GM23338 (cell line): ENCODE measurements around the gene KIAA1671. TPM values are rescaled to one million over a fixed set of nuclear protein-coding genes. Genes with fewer than 3 reads are reported as not detected.

Source experiments
- ATAC-seq: fragments of 200-7000 bp; cut with Tn5 transposase; 3 replicates; pipeline ENCODE4 v1.9.1; 2020
- DNase-seq: peaks from one replicate; pipeline ENCODE4 v3.0.0-alpha.2; 2015; ENCODE audit warnings: low spot score
- H2AFZ ChIP-seq: fragments of 200-600 bp; sonication (generic); 2 replicates; pipeline ENCODE4 v1.8.0; 2016; ENCODE audit warnings: antibody characterized with exemption, mild to moderate bottlenecking, moderate library complexity
- H3F3A ChIP-seq: fragments of 200-600 bp; sonication (generic); replicated peaks from 2 replicates; pipeline ENCODE4 v1.8.0; 2017; ENCODE audit warnings: antibody characterized with exemption, mixed run types, low read depth
- H3K27ac ChIP-seq: fragments of 200-600 bp; sonication (generic); 2 replicates; pipeline ENCODE4 v1.6.1; 2016; ENCODE audit warnings: low read depth
- H3K27me3 ChIP-seq: fragments of 200-600 bp; sonication (generic); 2 replicates; pipeline ENCODE4 v1.8.0; 2016; ENCODE audit warnings: mild to moderate bottlenecking, mixed run types, moderate library complexity; ENCODE audit not compliant: insufficient read depth
- H3K36me3 ChIP-seq: fragments of 200-600 bp; sonication (generic); 2 replicates; pipeline ENCODE4 v1.8.0; 2016; ENCODE audit warnings: mild to moderate bottlenecking; ENCODE audit not compliant: insufficient read depth
- H3K4me1 ChIP-seq: fragments of 200-600 bp; sonication (generic); 2 replicates; pipeline ENCODE4 v1.8.0; 2016; ENCODE audit warnings: mild to moderate bottlenecking, moderate library complexity; ENCODE audit not compliant: insufficient read depth
- H3K4me2 ChIP-seq: fragments of 200-600 bp; sonication (generic); 2 replicates; pipeline ENCODE4 v1.7.1; 2017; ENCODE audit warnings: mixed run types
- H3K4me3 ChIP-seq: fragments of 200-600 bp; sonication (generic); 2 replicates; pipeline ENCODE4 v1.6.1; 2016; ENCODE audit warnings: mixed run types
- H3K79me2 ChIP-seq: fragments of 200-600 bp; sonication (generic); replicated peaks from 2 replicates; pipeline ENCODE4 v1.8.0; 2017; ENCODE audit warnings: mild to moderate bottlenecking; ENCODE audit not compliant: insufficient read depth
- H3K9me2 ChIP-seq: fragments of 200-600 bp; sonication (generic); 2 replicates; pipeline ENCODE4 v1.8.0; 2017; ENCODE audit not compliant: insufficient read depth
- H4K20me1 ChIP-seq: fragments of 200-600 bp; sonication (generic); replicated peaks from 2 replicates; pipeline ENCODE4 v1.8.0; 2017; ENCODE audit warnings: mild to moderate bottlenecking; ENCODE audit not compliant: insufficient read depth
- H3K27ac Mint-ChIP-seq: 2 replicates; pipeline ENCODE4 v1.8.0; 2020; ENCODE audit warnings: inconsistent platforms, mild to moderate bottlenecking, moderate library complexity, mixed read lengths
- H3K27me3 Mint-ChIP-seq: 3 replicates; pipeline ENCODE4 v1.8.0; 2022; ENCODE audit warnings: low read depth, mild to moderate bottlenecking, moderate library complexity, mixed read lengths, inconsistent platforms; ENCODE audit not compliant: insufficient read depth, poor library complexity
- H3K36me3 Mint-ChIP-seq: 3 replicates; pipeline ENCODE4 v1.8.0; 2021; ENCODE audit warnings: low read depth, mild to moderate bottlenecking, inconsistent platforms, moderate library complexity, mixed read lengths
- H3K4me1 Mint-ChIP-seq: 3 replicates; pipeline ENCODE4 v1.8.0; 2020; ENCODE audit warnings: mild to moderate bottlenecking, inconsistent platforms, mixed read lengths
- H3K4me3 Mint-ChIP-seq: 3 replicates; pipeline ENCODE4 v1.8.0; 2021; ENCODE audit warnings: moderate library complexity, mild to moderate bottlenecking, inconsistent platforms, mixed read lengths
- H3K9me3 Mint-ChIP-seq: 3 replicates; pipeline ENCODE4 v1.8.0; 2020; ENCODE audit warnings: moderate library complexity, mild to moderate bottlenecking, inconsistent platforms, mixed read lengths
- CREB1 ChIP-seq: fragments of 250-450 bp; sonication (Bioruptor Pico); IDR thresholded peaks from 2 replicates; pipeline ENCODE4 v1.5.0; 2020; ENCODE audit warnings: low read depth, mild to moderate bottlenecking, moderate library complexity
- EZH2 ChIP-seq: fragments of 200-600 bp; sonication (generic); IDR thresholded peaks from one replicate; pipeline ENCODE4 v1.8.0; 2017; ENCODE audit warnings: antibody characterized with exemption, mild to moderate bottlenecking, low read depth; ENCODE audit not compliant: unreplicated experiment
- EZH2phosphoT487 ChIP-seq: fragments of 200-600 bp; sonication (generic); IDR thresholded peaks from one replicate; pipeline ENCODE4 v1.8.1; 2018; ENCODE audit warnings: antibody characterized with exemption; ENCODE audit not compliant: unreplicated experiment
- JUNB ChIP-seq: IDR thresholded peaks from one replicate; pipeline ENCODE4 v1.6.1; 2016; ENCODE audit warnings: antibody characterized with exemption; ENCODE audit not compliant: unreplicated experiment
- POLR2AphosphoS5 ChIP-seq: IDR thresholded peaks from 2 replicates; pipeline ENCODE4 v1.6.1; 2016; ENCODE audit warnings: antibody characterized with exemption, low read depth
- STAT1 ChIP-seq: IDR thresholded peaks from one replicate; pipeline ENCODE4 v1.6.1; 2016; ENCODE audit warnings: antibody characterized with exemption; ENCODE audit not compliant: unreplicated experiment
- ZNF114 ChIP-seq: fragments of 250-450 bp; sonication (Bioruptor Pico); IDR thresholded peaks from 2 replicates; pipeline ENCODE4 v1.5.0; 2020; ENCODE audit warnings: mild to moderate bottlenecking, moderate library complexity
- polyA plus RNA-seq: library from polyadenylated mRNA; unstranded; fragments of >200 nt; fragmentation: Nextera tagmentation; extraction: Ambion mirVana; gene quantifications from 2 replicates; pipeline ENCODE4 v1.2.1, GENCODE V29; 2016
- total RNA-seq: library from RNA; depleted of rRNA; stranded (reverse); fragments of >200 nt; shearing (Covaris generic); gene quantifications from 2 replicates; pipeline ENCODE4 v1.2.3, GENCODE V29; 2014
- TF ChIP-seq, protein P1 (sequence below), 2 experiments: fragments of 200-600 bp in 1 of 2; sonication (generic) in 1 of 2; conservative IDR thresholded peaks; 2 replicates each; pipeline versions ENCODE4 v1.5.1 to v1.6.1; 2016 to 2017; ENCODE audit warnings: antibody characterized with exemption in 2 of 2, low read depth in 2 of 2, mild to moderate bottlenecking in 2 of 2, moderate library complexity in 1 of 2
- TF ChIP-seq, protein P2 (sequence below): IDR thresholded peaks from one replicate; pipeline ENCODE4 v1.6.1; 2018; ENCODE audit warnings: antibody characterized with exemption; ENCODE audit not compliant: unreplicated experiment
- TF ChIP-seq, protein P3 (sequence below): fragments of 250-450 bp; sonication (Bioruptor Pico); IDR thresholded peaks from 2 replicates; pipeline ENCODE4 v1.5.0; 2020; ENCODE audit warnings: mild to moderate bottlenecking, moderate library complexity

The KIAA1671 gene
- total and polyA plus RNA-seq, 2 experiments from 2014 or later, result 6.1 to 27.2 TPM

DNA sequence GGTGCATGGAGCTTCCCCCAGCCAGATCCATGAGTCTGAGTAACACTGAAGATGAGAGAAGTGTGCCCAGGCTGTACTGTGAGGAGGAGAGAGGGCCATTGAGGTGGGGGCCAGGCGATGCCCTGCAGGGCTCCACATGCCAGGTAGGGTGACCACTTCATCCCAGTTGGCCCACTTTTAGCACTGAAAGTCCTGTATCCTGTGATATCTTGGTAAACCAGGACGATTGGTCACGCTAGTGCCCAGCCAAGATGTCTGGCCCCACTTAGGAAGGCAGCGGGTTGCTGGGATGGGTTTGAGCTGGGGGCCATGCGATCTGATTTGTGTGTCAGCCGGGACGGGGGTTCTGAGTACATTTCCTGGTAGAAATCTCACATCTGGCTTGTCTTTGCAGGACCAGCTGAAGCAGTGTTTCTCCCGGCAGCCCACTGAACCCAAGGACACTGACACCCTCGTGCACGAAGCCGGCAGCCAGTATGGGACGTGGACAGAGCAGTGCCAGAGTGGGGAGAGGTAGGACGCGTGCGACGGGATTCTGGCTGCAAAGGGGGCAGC is 218.0 kb downstream of the KIAA1671 start:
- H4K20me1 ChIP-seq, result 0 out of 2 replicates have a peak, but pooled peaks cover 5% of the 10 kb centered on the region
- DNase-seq, result no peak
- H3K27ac Mint-ChIP-seq, result no peak overlapping the region

More for the DNA sequence above, 218.0 kb downstream of the KIAA1671 start:
- Histone ChIP-seq H3K4me3 (no peak overlapping the region), H3K4me1 (no peaks in the 10 kb centered on the region; the same call in 1 of the 2 replicates), H3K4me2 (no peak overlapping the region), H3K79me2 (no peaks in the 10 kb centered on the region), H2AFZ (no peak overlapping the region), H3K9me2 (no peaks in the 10 kb centered on the region), H3K27me3 (no peaks in the 10 kb centered on the region), H3F3A (no peaks in the 10 kb centered on the region), H3K36me3 (no peaks in the 10 kb centered on the region), H3K27ac (no peak overlapping the region)
- Mint-ChIP-seq H3K9me3 (no peaks in the 10 kb centered on the region), H3K36me3 (peaks cover 8% of the 10 kb centered on the region; the same call in 1 of the 3 replicates), H3K4me3 (no peak overlapping the region), H3K4me1 (peaks cover 7% of the 10 kb centered on the region), H3K27me3 (peaks cover 1% of the 10 kb centered on the region)
- no peak for ATAC-seq
- TF ChIP-seq, protein P1, sequence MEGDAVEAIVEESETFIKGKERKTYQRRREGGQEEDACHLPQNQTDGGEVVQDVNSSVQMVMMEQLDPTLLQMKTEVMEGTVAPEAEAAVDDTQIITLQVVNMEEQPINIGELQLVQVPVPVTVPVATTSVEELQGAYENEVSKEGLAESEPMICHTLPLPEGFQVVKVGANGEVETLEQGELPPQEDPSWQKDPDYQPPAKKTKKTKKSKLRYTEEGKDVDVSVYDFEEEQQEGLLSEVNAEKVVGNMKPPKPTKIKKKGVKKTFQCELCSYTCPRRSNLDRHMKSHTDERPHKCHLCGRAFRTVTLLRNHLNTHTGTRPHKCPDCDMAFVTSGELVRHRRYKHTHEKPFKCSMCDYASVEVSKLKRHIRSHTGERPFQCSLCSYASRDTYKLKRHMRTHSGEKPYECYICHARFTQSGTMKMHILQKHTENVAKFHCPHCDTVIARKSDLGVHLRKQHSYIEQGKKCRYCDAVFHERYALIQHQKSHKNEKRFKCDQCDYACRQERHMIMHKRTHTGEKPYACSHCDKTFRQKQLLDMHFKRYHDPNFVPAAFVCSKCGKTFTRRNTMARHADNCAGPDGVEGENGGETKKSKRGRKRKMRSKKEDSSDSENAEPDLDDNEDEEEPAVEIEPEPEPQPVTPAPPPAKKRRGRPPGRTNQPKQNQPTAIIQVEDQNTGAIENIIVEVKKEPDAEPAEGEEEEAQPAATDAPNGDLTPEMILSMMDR (conservative IDR thresholded peaks at IDR 0.05; ENCODE audit: low read depth in 2 of 2), result no peak
- TF ChIP-seq EZH2phosphoT487 (no peak), EZH2 (no peak), JUNB (no peak), CREB1 (no peak), POLR2AphosphoS5 (no peak), ZNF114 (no peak), STAT1 (no peak)
- TF ChIP-seq, protein P2, sequence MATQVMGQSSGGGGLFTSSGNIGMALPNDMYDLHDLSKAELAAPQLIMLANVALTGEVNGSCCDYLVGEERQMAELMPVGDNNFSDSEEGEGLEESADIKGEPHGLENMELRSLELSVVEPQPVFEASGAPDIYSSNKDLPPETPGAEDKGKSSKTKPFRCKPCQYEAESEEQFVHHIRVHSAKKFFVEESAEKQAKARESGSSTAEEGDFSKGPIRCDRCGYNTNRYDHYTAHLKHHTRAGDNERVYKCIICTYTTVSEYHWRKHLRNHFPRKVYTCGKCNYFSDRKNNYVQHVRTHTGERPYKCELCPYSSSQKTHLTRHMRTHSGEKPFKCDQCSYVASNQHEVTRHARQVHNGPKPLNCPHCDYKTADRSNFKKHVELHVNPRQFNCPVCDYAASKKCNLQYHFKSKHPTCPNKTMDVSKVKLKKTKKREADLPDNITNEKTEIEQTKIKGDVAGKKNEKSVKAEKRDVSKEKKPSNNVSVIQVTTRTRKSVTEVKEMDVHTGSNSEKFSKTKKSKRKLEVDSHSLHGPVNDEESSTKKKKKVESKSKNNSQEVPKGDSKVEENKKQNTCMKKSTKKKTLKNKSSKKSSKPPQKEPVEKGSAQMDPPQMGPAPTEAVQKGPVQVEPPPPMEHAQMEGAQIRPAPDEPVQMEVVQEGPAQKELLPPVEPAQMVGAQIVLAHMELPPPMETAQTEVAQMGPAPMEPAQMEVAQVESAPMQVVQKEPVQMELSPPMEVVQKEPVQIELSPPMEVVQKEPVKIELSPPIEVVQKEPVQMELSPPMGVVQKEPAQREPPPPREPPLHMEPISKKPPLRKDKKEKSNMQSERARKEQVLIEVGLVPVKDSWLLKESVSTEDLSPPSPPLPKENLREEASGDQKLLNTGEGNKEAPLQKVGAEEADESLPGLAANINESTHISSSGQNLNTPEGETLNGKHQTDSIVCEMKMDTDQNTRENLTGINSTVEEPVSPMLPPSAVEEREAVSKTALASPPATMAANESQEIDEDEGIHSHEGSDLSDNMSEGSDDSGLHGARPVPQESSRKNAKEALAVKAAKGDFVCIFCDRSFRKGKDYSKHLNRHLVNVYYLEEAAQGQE, result no peak
- TF ChIP-seq, protein P3, sequence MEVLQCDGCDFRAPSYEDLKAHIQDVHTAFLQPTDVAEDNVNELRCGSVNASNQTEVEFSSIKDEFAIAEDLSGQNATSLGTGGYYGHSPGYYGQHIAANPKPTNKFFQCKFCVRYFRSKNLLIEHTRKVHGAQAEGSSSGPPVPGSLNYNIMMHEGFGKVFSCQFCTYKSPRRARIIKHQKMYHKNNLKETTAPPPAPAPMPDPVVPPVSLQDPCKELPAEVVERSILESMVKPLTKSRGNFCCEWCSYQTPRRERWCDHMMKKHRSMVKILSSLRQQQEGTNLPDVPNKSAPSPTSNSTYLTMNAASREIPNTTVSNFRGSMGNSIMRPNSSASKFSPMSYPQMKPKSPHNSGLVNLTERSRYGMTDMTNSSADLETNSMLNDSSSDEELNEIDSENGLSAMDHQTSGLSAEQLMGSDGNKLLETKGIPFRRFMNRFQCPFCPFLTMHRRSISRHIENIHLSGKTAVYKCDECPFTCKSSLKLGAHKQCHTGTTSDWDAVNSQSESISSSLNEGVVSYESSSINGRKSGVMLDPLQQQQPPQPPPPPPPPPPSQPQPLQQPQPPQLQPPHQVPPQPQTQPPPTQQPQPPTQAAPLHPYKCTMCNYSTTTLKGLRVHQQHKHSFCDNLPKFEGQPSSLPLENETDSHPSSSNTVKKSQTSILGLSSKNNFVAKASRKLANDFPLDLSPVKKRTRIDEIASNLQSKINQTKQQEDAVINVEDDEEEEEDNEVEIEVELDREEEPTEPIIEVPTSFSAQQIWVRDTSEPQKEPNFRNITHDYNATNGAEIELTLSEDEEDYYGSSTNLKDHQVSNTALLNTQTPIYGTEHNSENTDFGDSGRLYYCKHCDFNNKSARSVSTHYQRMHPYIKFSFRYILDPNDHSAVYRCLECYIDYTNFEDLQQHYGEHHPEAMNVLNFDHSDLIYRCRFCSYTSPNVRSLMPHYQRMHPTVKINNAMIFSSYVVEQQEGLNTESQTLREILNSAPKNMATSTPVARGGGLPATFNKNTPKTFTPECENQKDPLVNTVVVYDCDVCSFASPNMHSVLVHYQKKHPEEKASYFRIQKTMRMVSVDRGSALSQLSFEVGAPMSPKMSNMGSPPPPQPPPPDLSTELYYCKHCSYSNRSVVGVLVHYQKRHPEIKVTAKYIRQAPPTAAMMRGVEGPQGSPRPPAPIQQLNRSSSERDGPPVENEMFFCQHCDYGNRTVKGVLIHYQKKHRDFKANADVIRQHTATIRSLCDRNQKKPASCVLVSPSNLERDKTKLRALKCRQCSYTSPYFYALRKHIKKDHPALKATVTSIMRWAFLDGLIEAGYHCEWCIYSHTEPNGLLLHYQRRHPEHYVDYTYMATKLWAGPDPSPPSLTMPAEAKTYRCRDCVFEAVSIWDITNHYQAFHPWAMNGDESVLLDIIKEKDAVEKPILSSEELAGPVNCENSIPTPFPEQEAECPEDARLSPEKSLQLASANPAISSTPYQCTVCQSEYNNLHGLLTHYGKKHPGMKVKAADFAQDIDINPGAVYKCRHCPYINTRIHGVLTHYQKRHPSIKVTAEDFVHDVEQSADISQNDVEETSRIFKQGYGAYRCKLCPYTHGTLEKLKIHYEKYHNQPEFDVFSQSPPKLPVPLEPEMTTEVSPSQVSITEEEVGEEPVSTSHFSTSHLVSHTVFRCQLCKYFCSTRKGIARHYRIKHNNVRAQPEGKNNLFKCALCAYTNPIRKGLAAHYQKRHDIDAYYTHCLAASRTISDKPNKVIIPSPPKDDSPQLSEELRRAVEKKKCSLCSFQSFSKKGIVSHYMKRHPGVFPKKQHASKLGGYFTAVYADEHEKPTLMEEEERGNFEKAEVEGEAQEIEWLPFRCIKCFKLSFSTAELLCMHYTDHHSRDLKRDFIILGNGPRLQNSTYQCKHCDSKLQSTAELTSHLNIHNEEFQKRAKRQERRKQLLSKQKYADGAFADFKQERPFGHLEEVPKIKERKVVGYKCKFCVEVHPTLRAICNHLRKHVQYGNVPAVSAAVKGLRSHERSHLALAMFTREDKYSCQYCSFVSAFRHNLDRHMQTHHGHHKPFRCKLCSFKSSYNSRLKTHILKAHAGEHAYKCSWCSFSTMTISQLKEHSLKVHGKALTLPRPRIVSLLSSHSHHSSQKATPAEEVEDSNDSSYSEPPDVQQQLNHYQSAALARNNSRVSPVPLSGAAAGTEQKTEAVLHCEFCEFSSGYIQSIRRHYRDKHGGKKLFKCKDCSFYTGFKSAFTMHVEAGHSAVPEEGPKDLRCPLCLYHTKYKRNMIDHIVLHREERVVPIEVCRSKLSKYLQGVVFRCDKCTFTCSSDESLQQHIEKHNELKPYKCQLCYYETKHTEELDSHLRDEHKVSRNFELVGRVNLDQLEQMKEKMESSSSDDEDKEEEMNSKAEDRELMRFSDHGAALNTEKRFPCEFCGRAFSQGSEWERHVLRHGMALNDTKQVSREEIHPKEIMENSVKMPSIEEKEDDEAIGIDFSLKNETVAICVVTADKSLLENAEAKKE, result no peak
